OCI-LY1 (cell line): ENCODE data around the gene AKR1C3.
"Not testable (repeated sequence)": the region's sequence is repeated elsewhere in the genome, so short reads cannot be mapped to it uniquely, and the experiment has no call there.

Experiments
- H2AFZ ChIP-seq: fragments of 200-600 bp; sonication (generic), shearing (Covaris generic); 2 replicates; pipeline ENCODE4 v1.6.0; 2014; ENCODE audit warnings: antibody characterized with exemption, mild to moderate bottlenecking, low read length
- H3F3A ChIP-seq: fragments of 200-600 bp; sonication (generic), shearing (Covaris generic); 2 replicates; pipeline ENCODE4 v1.6.0; 2014; ENCODE audit warnings: mild to moderate bottlenecking, antibody characterized with exemption, low read length, moderate library complexity; ENCODE audit not compliant: insufficient read depth
- H3K27ac ChIP-seq: fragments of 200-600 bp; sonication (generic); 2 replicates; pipeline ENCODE4 v1.5.1; 2014; ENCODE audit warnings: low read length, mixed run types, mild to moderate bottlenecking, low read depth; ENCODE audit not compliant: poor library complexity, severe bottlenecking
- H3K27me3 ChIP-seq: fragments of 200-600 bp; sonication (generic); 2 replicates; pipeline ENCODE4 v1.6.0; 2014; ENCODE audit warnings: antibody characterized with exemption, mild to moderate bottlenecking, low read length, moderate library complexity; ENCODE audit not compliant: insufficient read depth
- H3K36me3 ChIP-seq: fragments of 200-600 bp; sonication (generic); 2 replicates; pipeline ENCODE4 v1.6.1; 2014; ENCODE audit warnings: mild to moderate bottlenecking, antibody characterized with exemption, low read length, moderate library complexity, mixed read lengths; ENCODE audit not compliant: insufficient read depth
- H3K4me1 ChIP-seq: fragments of 200-600 bp; sonication (generic); 2 replicates; pipeline ENCODE4 v1.5.1; 2014; ENCODE audit warnings: mild to moderate bottlenecking, low read length, moderate library complexity; ENCODE audit not compliant: insufficient read depth, severe bottlenecking
- H3K4me2 ChIP-seq: fragments of 200-600 bp; sonication (generic), shearing (Covaris generic); 2 replicates; pipeline ENCODE4 v1.6.1; 2014; ENCODE audit warnings: low read length
- H3K4me3 ChIP-seq: fragments of 200-600 bp; sonication (generic); 2 replicates; pipeline ENCODE4 v1.5.1; 2014; ENCODE audit warnings: low read length, low read depth, mild to moderate bottlenecking, mixed read lengths; ENCODE audit not compliant: poor library complexity, severe bottlenecking
- H3K79me2 ChIP-seq: fragments of 200-600 bp; shearing (Covaris generic); 2 replicates; pipeline ENCODE4 v1.6.1; 2016; ENCODE audit warnings: mixed run types, low read length, mixed read lengths; ENCODE audit not compliant: insufficient read depth
- H3K9ac ChIP-seq: fragments of 200-600 bp; sonication (generic), shearing (Covaris generic); 2 replicates; pipeline ENCODE4 v1.6.1; 2014; ENCODE audit warnings: mild to moderate bottlenecking, low read length, mixed read lengths
- H3K9me2 ChIP-seq: fragments of 200-600 bp; sonication (generic), shearing (Covaris generic); 2 replicates; pipeline ENCODE4 v1.6.1; 2014; ENCODE audit warnings: low read depth, mild to moderate bottlenecking, low read length, mixed read lengths
- H3K9me3 ChIP-seq: fragments of 200-600 bp; shearing (Covaris generic); 2 replicates; pipeline ENCODE4 v1.6.1; 2014; ENCODE audit warnings: low read length, mixed read lengths
- H4K20me1 ChIP-seq: fragments of 200-600 bp; sonication (generic), shearing (Covaris generic); 2 replicates; pipeline ENCODE4 v1.6.0; 2016; ENCODE audit warnings: mild to moderate bottlenecking, low read length; ENCODE audit not compliant: insufficient read depth
- EZH2 ChIP-seq: fragments of 200-600 bp; sonication (generic), shearing (Covaris generic); IDR thresholded peaks from 2 replicates; pipeline ENCODE4 v1.8.0; 2017; ENCODE audit warnings: borderline replicate concordance, mixed run types, mild to moderate bottlenecking, antibody characterized with exemption, low read length, moderate library complexity, mixed read lengths
- TF ChIP-seq, protein P1 (sequence below): fragments of 200-600 bp; sonication (generic), shearing (Covaris generic); IDR thresholded peaks from 2 replicates; pipeline ENCODE4 v1.5.1; 2017; ENCODE audit warnings: mild to moderate bottlenecking, antibody characterized with exemption, low read length, moderate library complexity, mixed read lengths

Gene AKR1C3

DNA sequence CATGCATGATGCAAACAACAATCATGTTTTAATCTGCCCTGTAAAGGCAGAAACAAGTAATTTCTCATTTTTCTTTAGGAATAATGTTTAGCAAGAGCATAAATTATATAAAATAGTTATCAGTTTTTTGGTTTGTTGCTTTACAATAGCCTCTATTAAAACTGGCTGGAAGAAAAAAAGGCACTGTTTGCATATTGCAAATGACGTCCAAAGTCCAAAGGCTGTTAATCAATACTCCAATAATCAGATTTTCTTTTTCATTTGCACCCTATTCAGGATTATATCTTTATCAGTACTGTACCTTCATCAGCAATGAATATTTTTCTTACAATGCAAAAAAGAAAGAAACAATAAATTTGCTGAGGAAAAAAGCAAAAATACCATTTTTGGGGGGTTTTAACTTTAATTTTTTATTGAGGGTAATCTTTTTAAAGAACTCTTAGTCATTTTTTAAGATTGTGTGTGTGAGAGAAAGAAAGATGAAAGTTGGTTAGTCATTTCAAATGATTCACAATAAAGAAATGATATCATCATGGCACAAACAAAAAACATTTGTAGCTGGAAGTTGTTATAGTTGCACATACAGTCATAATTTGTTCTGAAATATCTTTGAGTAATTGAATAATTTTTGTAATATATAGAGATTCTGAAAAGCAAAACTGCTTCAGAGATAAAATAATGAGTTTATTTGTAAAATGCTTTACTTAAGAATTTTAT lies 46.1 kb upstream of the AKR1C3 start:
- Histone ChIP-seq H3K36me3 (no peaks in the 10 kb centered on the region), H3F3A (no peaks in the 10 kb centered on the region), H3K4me2 (no peak overlapping the region), H3K9me2 (no peaks in the 10 kb centered on the region), H3K4me3 (no peak overlapping the region), H3K27ac (no peak overlapping the region), H3K4me1 (no peaks in the 10 kb centered on the region), H3K27me3 (no peaks in the 10 kb centered on the region), H3K79me2 (no peaks in the 10 kb centered on the region), H3K9me3 (no peaks in the 10 kb centered on the region), H4K20me1 (no peaks in the 10 kb centered on the region), H3K9ac (no peak overlapping the region), H2AFZ (no peak overlapping the region)
- TF ChIP-seq EZH2 = no peak
- TF ChIP-seq, protein P1, sequence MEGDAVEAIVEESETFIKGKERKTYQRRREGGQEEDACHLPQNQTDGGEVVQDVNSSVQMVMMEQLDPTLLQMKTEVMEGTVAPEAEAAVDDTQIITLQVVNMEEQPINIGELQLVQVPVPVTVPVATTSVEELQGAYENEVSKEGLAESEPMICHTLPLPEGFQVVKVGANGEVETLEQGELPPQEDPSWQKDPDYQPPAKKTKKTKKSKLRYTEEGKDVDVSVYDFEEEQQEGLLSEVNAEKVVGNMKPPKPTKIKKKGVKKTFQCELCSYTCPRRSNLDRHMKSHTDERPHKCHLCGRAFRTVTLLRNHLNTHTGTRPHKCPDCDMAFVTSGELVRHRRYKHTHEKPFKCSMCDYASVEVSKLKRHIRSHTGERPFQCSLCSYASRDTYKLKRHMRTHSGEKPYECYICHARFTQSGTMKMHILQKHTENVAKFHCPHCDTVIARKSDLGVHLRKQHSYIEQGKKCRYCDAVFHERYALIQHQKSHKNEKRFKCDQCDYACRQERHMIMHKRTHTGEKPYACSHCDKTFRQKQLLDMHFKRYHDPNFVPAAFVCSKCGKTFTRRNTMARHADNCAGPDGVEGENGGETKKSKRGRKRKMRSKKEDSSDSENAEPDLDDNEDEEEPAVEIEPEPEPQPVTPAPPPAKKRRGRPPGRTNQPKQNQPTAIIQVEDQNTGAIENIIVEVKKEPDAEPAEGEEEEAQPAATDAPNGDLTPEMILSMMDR = no peak

- H3K79me2 ChIP-seq, H3K27ac ChIP-seq, H3K9me3 ChIP-seq, H3K36me3 ChIP-seq, H2AFZ ChIP-seq, H4K20me1 ChIP-seq, H3F3A ChIP-seq, H3K4me1 ChIP-seq, H3K4me2 ChIP-seq, H3K9ac ChIP-seq, H3K9me2 ChIP-seq, H3K4me3 ChIP-seq, H3K27me3 ChIP-seq: not testable (repeated sequence)
These were observed 41.2 kb upstream of the AKR1C3 start for GRCh38 chr10:5052951-5053500.

DNA sequence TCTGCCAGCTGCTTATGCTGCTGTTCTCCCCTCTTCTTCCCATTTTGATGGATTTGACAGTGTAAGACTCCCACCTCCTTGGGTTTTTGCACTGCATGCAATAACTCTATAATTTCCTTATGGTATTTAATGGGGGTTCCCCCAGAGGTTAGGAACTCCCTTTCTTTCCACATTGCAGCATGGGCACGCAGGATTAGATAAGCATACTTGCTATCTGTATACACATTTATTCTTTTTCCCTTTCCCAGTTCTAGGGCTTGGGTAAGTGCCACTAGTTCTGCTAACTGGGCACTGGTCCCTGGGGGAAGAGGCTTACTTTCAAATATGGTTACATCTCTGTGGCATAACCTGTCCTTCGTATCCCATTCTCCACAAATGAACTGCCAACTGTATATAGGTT lies 39.4 kb upstream of the AKR1C3 start:
- H3F3A ChIP-seq, H3K27me3 ChIP-seq, H3K27ac ChIP-seq, H3K9me2 ChIP-seq, H3K9ac ChIP-seq, H3K4me2 ChIP-seq, H3K36me3 ChIP-seq, H3K79me2 ChIP-seq, H2AFZ ChIP-seq, H4K20me1 ChIP-seq, H3K4me3 ChIP-seq, H3K4me1 ChIP-seq, H3K9me3 ChIP-seq: not testable (repeated sequence)

- not testable (repeated sequence) for H4K20me1 ChIP-seq, H3K9me3 ChIP-seq, H3K4me2 ChIP-seq
These were observed 34.9 kb upstream of the AKR1C3 start for GRCh38 chr10:5059267-5059666.

GRCh38 chr10:5060791-5061190 lies 33.4 kb upstream of the AKR1C3 start:
- not testable (repeated sequence) for H3K4me1 ChIP-seq, H3F3A ChIP-seq, H3K9me3 ChIP-seq, H3K9me2 ChIP-seq, H3K27ac ChIP-seq, H3K9ac ChIP-seq, H3K36me3 ChIP-seq, H3K79me2 ChIP-seq, H3K4me3 ChIP-seq, H2AFZ ChIP-seq, H3K4me2 ChIP-seq, H3K27me3 ChIP-seq, H4K20me1 ChIP-seq

More at GRCh38 chr10:5059267-5059666, 34.9 kb upstream of the AKR1C3 start:
- not testable (repeated sequence) for H3K4me1 ChIP-seq, H3K27ac ChIP-seq, H3K79me2 ChIP-seq, H3K9ac ChIP-seq, H2AFZ ChIP-seq, H3K27me3 ChIP-seq, H3K36me3 ChIP-seq, H3K4me3 ChIP-seq, H3F3A ChIP-seq, H3K9me2 ChIP-seq
